Measurements from ENCODE around the gene UHRF2.

GRCh38 chr9:6512085-6512657, 99.2 kb downstream of the UHRF2 start:
- TF ChIP-seq CTCF (IDR thresholded peaks at IDR 0.05) (no peak), EP300 (IDR thresholded peaks at IDR 0.05) (no peak)

Data from ovary (tissue), 3 donors.